Stimulated activated CD8-positive, alpha-beta memory T cell treated with anti-CD3 and anti-CD28 coated beads, Interleukin-4, amount 100 ng/mL, for 4 hours (primary cell): Measurements from ENCODE around the gene PXDC1.

Source experiments
- DNase-seq, 2 donors: peaks; one replicate each; pipeline ENCODE4 v3.0.0-alpha.2; 2020; ENCODE audit warnings: low read depth in 2 of 2, low spot score in 1 of 2

Gene PXDC1

GRCh38 chr6:3748208-3749066, 3.1 kb downstream of the PXDC1 start:
- DNase-seq: no peak

GRCh38 chr6:3747100-3747737, 4.3 kb downstream of the PXDC1 start:
- DNase-seq: no peak

GRCh38 chr6:3746696-3747095, 4.8 kb downstream of the PXDC1 start:
- DNase-seq: no peak

- DNase-seq: no peak
Observed at GRCh38 chr6:3746119-3746691, 5.3 kb downstream of the PXDC1 start.

GRCh38 chr6:3745566-3746118, 5.9 kb downstream of the PXDC1 start:
- DNase-seq: no peak

- DNase-seq: no peak
Observed at GRCh38 chr6:3744901-3745470, 6.5 kb downstream of the PXDC1 start.

- DNase-seq: no peak
Observed at GRCh38 chr6:3744211-3744900, 7.2 kb downstream of the PXDC1 start.

- DNase-seq: no peak
Observed at GRCh38 chr6:3743541-3743940, 8.0 kb downstream of the PXDC1 start.

- DNase-seq: peak; percentile 74 to 92
Observed at GRCh38 chr6:3742426-3743344, 8.8 kb downstream of the PXDC1 start.

GRCh38 chr6:3742076-3742425, 9.5 kb downstream of the PXDC1 start:
- DNase-seq: no peak

- no peak for DNase-seq
Observed at GRCh38 chr6:3741477-3741871, 10.0 kb downstream of the PXDC1 start.

- no peak for DNase-seq
Observed at GRCh38 chr6:3740551-3741476, 10.7 kb downstream of the PXDC1 start.

GRCh38 chr6:3739311-3739897, 12.1 kb downstream of the PXDC1 start:
- no peak for DNase-seq

- no peak for DNase-seq
Observed at GRCh38 chr6:3738381-3739131, 13.0 kb downstream of the PXDC1 start.

- DNase-seq: no peak
Observed at GRCh38 chr6:3737831-3738210, 13.7 kb downstream of the PXDC1 start.

- DNase-seq: no peak
Observed at GRCh38 chr6:3737149-3737830, 14.2 kb downstream of the PXDC1 start.

GRCh38 chr6:3735029-3735605, 16.4 kb downstream of the PXDC1 start:
- DNase-seq: no peak
